Dermis blood vessel endothelial cell (primary cell): ENCODE measurements around the gene AEN. TPM values are rescaled to one million over a fixed set of nuclear protein-coding genes. Genes with fewer than 3 reads are reported as not detected.

ENCODE experiments used
- DNase-seq: peaks from one replicate; pipeline ENCODE4 v3.0.0; 2010
- total RNA-seq: library from RNA; depleted of rRNA; stranded (reverse); fragments of >200 nt; gene quantifications from 2 replicates; pipeline ENCODE4 v1.2.3, GENCODE V29; 2014

The AEN gene
- total RNA-seq, 1 donor from 2014 or later, result 58.9 TPM

- DNase-seq, result no peak
These were observed 30.1 kb downstream of the AEN start for GRCh38 chr15:88651136-88651732.

GRCh38 chr15:88651971-88652370, 30.8 kb downstream of the AEN start:
- DNase-seq, result no peak

DNA sequence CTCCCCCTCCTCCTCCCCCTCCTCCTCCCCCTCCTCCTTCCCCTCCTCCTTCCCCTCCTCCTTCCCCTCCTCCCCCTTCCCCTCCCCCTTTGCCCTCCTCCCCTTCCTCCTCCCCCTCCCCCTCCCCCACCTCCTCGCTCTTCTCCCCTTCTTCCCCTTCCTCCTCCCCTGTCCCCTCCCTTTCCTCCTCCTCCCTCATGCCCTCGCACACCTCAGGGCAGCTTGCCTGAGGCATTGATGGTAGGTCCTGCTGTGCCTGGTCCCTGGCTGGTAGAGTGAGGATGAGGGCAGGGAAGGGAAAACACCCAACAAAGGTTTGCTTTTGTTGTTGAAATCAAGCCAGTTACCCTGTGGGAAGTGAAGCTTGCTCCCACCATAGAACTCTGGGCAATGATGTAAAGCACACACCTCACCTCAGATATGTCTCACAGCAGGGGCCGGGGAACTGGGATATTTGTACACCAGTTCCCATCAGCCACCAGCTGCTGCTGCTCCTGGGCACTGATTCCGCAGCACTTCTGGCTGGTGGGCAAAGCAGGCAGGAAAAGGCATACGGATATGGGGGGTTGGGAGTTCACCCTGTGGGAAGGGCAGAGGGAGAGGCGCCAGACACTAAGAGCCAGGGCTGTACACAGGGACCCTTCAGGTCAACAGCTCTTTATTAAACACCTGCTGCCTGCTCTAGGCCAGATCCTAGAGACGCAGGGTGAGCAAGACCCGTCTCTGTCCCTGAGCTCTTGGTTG, 31.5 kb downstream of the AEN start:
- DNase-seq, result peak; percentile 51

GRCh38 chr15:88653200-88654064, 32.3 kb downstream of the AEN start:
- DNase-seq, result no peak

DNA sequence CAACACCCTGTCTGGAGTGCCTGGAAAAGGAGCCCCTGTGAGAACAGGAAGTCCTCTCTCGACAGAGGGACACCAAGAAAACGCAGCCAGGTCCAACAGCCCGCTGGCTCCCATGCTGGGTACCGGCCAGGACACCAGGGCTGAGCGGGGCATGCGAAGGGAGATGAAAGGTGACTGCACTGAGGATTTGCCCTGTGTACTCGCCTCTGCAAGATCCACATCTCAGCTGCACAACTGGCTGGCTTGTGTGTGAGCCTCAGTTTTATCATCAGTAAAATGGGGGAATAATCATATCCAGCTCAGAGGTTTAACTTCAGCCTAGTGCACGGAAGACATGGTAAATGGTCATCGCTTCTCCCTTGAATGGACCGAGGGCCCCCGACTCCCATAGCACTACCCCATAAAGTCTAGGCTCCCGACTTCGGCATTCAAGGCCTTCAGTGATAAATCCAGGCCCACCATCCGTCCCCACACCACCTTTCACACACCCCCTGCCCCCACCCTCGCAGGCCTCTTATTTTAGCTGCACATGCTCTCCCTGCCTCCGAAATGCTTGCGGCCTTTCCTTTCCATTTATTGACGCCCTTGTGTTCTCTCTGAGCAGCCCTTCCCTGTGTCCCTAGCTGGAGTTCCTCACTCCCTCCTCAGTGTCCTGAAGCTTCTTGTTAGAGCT, 33.4 kb downstream of the AEN start:
- DNase-seq, result no peak

GRCh38 chr15:88655103-88655553, 34.0 kb downstream of the AEN start:
- no peak for DNase-seq

GRCh38 chr15:88655800-88656488, 34.8 kb downstream of the AEN start:
- DNase-seq, result no peak

- DNase-seq, result no peak
These were observed 35.7 kb downstream of the AEN start for GRCh38 chr15:88656760-88657221.

- peak; percentile 72 for DNase-seq
These were observed 36.4 kb downstream of the AEN start for GRCh38 chr15:88657326-88658069.

- no peak for DNase-seq
These were observed 37.2 kb downstream of the AEN start for GRCh38 chr15:88658070-88658965.

DNA sequence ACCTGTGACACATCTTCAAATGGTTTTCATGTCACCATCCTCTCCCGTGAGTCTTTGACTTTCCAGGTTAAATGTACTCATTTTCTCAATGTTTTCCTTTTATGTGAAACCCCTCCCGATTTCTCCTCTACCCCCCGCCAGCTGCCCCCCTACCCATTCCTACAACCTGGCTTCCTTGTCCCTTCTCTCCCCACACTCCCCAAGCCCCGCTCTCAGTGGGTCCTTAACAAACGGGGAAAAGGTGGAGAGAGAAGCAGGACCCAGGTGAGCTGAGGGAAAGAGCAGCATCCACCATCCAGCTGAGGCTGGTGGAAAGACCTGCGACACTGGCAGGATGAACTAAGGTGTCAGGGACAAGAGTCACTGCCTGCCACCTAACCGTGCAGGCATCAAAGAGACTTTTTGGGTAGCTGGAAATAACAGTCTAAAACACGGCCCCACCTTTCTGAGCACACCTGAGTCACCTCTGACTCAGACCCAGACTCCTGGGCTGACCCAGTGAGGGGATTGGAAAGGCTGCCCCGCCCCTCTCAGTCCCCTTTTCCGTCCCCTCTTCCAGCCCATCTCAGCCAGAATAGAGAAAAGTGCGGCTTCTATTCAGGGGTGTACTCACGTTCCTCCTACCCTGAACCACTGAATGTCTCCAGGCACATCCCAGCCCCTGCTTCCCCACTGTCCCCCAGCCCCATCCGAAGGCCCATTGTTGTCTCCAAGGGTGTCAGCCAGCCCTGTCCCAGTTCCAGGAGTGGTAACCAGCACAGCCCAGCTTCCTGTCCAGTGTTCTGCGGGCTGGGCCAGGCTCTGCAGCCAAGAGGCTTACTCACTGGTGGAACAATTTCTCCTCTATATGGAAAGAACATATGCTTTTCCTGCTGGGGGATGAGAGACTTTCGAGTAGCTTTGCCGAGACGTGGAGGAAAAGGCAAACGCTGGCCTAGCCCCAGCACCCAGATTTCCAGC, 38.1 kb downstream of the AEN start:
- peak; percentile 78 for DNase-seq

GRCh38 chr15:88661041-88661700, 40.0 kb downstream of the AEN start:
- DNase-seq, result no peak

GRCh38 chr15:88661761-88662556, 40.8 kb downstream of the AEN start:
- DNase-seq, result no peak

GRCh38 chr15:88663141-88663621, 42.0 kb downstream of the AEN start:
- DNase-seq, result no peak

- peak; percentile 64 for DNase-seq
These were observed 43.1 kb downstream of the AEN start for GRCh38 chr15:88664151-88664778.

DNA sequence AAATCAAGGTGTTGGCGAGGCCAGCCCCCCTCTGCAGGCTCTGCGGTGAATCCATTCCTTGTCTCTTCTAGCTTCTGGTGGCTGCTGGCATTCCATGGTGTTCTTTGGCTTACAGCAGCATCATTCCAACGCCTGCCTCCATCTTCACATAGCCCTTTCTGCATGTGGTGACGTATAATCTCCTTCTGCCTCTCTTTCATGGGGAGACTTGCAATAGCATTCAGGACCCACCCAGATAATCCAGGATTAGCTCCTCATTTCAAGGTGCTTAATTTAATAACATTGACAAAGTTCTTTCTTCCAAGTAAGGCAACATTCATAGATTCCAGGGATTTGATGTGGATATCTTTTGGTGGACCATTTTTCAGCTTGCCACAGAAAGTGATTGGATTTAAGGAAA, 53.5 kb downstream of the AEN start:
- DNase-seq, result no peak

- no peak for DNase-seq
These were observed 57.6 kb downstream of the AEN start for GRCh38 chr15:88678755-88679154.
